NCI-H2107 (cell line): ENCODE results near the gene RCE1.

ENCODE experiments used
- DNase-seq: peaks from one replicate; lab custom pipeline; 2025; lab: John Stamatoyannopoulos, UW

Gene RCE1

GRCh38 chr11:66869567-66869870 is 26.3 kb downstream of the RCE1 start:
- no peak for DNase-seq

DNA sequence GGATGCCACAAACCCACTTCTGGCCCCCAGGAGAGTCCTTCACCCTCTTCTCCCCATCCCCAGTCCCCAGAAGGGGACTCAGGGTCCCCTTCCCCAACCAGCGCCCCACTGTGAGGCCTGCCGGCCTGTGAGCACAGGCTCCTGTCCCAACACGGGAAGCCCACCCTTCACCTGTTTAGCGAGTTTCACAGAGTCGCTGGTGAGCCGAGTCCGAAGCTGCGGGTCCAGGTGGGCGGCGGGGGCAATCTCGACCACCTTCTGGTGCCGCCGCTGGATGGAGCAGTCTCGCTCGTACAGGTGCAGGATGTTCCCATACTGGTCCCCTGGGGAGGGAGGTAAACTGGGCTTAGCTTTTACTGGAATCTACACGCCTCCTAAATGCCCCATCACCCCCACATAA is 26.9 kb downstream of the RCE1 start:
- DNase-seq = no peak

- DNase-seq = no peak
Observed at GRCh38 chr11:66870616-66871520, 27.6 kb downstream of the RCE1 start.

GRCh38 chr11:66871521-66871901 is 28.3 kb downstream of the RCE1 start:
- DNase-seq = no peak

GRCh38 chr11:66874232-66874631 is 31.0 kb downstream of the RCE1 start:
- DNase-seq = no peak

DNA sequence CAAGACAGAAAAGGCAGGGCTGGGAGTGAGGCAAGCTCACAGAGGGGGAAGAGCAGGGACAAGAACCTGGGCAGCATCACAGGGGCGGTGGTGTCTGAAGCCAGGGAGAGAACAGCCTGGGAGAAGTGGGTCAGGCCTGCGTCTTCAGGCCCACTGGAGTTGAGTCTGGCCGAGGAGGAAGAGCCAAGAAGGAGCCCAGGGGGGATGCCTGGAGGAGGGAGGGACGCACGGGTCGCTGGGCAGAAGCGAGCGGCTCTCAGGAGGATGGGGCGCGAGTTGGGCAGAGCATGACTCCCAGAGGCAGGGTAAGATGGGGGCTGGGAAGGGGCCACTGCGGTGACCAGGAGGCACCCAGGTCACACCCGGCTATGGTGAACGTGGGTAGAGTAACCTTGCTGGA is 32.1 kb downstream of the RCE1 start:
- no peak for DNase-seq

- no peak for DNase-seq
Observed at GRCh38 chr11:66877588-66878385, 34.5 kb downstream of the RCE1 start.

- DNase-seq = no peak
Observed at GRCh38 chr11:66878474-66878873, 35.2 kb downstream of the RCE1 start.

GRCh38 chr11:66879000-66879399 is 35.8 kb downstream of the RCE1 start:
- DNase-seq = no peak

DNA sequence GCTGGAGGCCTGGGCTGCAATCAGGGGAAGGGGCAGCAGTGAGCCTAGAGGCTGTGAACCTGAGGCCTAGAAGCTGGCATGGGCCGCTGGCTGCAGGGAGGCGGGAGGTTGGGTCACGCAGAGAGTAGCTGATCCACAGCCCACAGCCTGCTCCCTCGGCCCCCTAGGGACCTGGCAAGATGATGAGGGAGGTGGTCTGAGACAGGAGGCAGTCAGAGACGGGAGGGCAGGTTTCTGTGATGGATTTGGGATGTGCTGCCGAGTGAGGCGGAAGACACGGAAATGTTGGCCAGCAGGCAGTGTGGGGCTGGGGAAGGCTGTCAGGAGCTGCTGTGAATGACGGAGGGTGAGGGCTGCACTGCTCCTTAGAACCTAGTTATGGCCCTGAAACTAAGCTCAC is 36.3 kb downstream of the RCE1 start:
- no peak for DNase-seq

GRCh38 chr11:66879999-66880398 is 36.8 kb downstream of the RCE1 start:
- DNase-seq = no peak

- peak; percentile 87 for DNase-seq
Observed at GRCh38 chr11:66880496-66881450, 37.5 kb downstream of the RCE1 start.

DNA sequence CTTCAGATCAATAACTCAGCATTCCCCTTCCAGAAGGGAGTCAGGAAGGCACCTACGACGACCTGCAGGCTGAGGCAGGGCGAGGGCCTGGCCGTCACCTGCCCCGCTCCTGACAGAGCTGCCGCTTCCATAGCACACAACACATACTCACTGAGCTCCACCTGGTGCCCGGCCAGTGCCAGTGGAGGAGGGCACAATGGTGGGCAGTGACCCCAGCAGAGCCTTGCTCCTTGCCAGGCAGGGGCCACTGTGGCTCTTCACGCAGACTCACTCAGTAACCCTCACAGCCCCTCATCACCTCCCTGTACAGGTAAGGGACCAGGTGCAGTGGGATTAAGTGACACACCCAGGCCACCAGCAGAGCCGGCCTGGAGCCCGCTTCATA is 38.2 kb downstream of the RCE1 start:
- no peak for DNase-seq

DNA sequence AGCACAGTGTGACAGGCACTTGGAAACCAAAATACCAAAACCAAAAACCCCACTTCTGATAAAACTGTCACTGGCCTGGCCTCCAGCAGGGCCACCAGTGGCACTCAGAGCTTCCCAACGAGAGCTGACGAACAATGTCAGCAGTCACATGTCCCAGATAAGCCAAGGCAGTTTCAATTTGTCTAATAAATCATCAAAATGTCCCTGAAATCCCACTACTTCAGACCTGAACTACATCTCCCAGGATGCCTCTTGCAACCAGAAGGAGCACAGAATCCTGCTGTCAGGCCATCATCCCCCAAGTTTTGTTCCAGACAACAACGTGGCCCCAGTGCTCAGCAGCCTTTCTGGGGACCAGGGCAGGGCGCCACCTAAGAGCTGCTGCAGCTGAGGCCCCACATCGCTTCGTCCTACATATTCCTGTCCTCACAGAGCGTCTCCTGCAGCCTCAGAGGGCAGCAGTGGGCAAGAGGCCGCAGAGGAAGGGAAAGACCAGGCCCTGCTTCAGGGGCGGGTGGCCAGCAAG is 38.7 kb downstream of the RCE1 start:
- no peak for DNase-seq

- DNase-seq = no peak
Observed at GRCh38 chr11:66882561-66883015, 39.3 kb downstream of the RCE1 start.

- peak; percentile 82 for DNase-seq
Observed at GRCh38 chr11:66883016-66883965, 40.0 kb downstream of the RCE1 start.

DNA sequence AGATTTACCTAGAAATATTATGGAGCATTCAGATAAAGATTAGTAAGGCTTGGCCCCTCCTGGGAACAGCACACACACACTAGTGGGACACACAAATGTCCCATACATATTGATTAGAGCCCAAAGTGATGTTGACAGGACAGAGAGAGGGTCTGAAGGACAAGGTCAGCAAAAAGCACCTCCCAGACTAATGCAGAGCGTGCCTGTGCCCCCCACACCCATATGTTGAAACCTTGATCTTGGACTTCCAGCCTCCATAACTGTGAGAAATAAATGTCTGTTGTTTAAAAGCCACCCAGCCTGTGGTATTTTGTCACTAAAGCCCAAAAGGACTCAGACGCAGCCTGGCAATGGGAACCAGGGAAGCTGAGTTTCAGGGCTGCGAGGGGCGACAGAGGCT is 41.2 kb downstream of the RCE1 start:
- DNase-seq = no peak

DNA sequence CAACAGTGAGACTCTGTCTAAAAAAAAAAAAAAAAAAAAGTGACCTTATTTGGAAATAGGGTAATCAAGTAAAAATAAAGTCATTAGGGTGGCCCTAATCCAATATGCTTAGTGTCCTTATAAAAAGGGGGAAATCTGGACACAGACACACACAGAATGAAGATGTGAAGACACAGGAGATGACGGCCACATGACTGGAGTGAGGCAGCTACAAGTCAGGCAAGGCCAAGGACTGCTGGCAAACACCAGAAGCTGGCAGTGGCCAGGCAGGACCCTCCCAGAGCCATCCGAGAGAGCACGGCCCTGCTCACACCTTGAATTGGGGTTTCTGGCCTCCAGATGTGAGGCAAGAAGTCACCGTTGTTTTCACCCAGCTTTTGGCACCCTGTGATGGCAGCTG is 42.2 kb downstream of the RCE1 start:
- no peak for DNase-seq

- no peak for DNase-seq
Observed at GRCh38 chr11:66885950-66886440, 42.8 kb downstream of the RCE1 start.

GRCh38 chr11:66886671-66887221 is 43.5 kb downstream of the RCE1 start:
- no peak for DNase-seq
